ENCODE data around the gene BBX.

DNA sequence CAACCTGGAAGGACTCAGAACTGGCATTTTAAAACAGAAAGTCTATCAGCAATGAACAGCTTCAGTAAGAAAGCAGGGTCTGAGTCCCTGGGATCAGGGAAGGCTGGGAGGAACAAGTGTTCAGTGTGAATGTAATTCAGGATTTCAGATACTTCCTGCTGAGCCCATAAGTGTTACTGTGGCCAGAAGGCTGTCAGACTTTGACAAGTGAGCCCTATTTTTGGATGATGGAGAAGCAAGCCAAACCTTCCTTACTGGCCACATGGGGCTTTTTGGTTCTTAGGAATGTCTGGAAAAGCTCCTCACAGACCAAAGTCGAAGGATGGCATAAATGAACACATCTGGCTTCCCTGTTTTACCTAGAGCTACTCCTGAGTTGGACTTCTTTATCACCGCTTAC is 157.2 kb downstream of the BBX start:
- TF ChIP-seq, protein P1, sequence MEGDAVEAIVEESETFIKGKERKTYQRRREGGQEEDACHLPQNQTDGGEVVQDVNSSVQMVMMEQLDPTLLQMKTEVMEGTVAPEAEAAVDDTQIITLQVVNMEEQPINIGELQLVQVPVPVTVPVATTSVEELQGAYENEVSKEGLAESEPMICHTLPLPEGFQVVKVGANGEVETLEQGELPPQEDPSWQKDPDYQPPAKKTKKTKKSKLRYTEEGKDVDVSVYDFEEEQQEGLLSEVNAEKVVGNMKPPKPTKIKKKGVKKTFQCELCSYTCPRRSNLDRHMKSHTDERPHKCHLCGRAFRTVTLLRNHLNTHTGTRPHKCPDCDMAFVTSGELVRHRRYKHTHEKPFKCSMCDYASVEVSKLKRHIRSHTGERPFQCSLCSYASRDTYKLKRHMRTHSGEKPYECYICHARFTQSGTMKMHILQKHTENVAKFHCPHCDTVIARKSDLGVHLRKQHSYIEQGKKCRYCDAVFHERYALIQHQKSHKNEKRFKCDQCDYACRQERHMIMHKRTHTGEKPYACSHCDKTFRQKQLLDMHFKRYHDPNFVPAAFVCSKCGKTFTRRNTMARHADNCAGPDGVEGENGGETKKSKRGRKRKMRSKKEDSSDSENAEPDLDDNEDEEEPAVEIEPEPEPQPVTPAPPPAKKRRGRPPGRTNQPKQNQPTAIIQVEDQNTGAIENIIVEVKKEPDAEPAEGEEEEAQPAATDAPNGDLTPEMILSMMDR (IDR thresholded peaks at IDR 0.05), result no peak
- TF ChIP-seq POLR2A (IDR thresholded peaks at IDR 0.05) (no peak), POLR2AphosphoS5 (IDR thresholded peaks at IDR 0.05) (no peak)
